OCI-LY3 (cell line): ENCODE data around the gene CCDC141.

Experiments
- H2AFZ ChIP-seq: fragments of 200-600, 300-600 bp; shearing (Covaris generic); 2 replicates; pipeline ENCODE4 v1.6.0; 2014; ENCODE audit warnings: antibody characterized with exemption, low read depth, low read length
- H3K27ac ChIP-seq: fragments of 200-600, 300-600 bp; sonication (generic); 2 replicates; pipeline ENCODE4 v1.5.1; 2014; ENCODE audit warnings: mild to moderate bottlenecking, low read length, moderate library complexity, mixed read lengths
- H3K27me3 ChIP-seq: fragments of 200-600, 300-600 bp; sonication (generic); 2 replicates; pipeline ENCODE4 v1.6.1; 2014; ENCODE audit warnings: low read depth, low read length, mixed read lengths
- H3K36me3 ChIP-seq: fragments of 200-600, 300-600 bp; sonication (generic); replicated peaks from 2 replicates; pipeline ENCODE3; 2014; ENCODE audit warnings: low read depth, low read length, mixed read lengths
- H3K4me1 ChIP-seq: fragments of 300-600, 200-600 bp; sonication (generic); 2 replicates; pipeline ENCODE4 v1.6.1; 2014; ENCODE audit warnings: low read length, mixed read lengths
- H3K4me2 ChIP-seq: fragments of 200-600, 300-600 bp; sonication (generic); 2 replicates; pipeline ENCODE4 v1.6.1; 2014; ENCODE audit warnings: low read length, mixed read lengths
- H3K4me3 ChIP-seq: fragments of 300-600, 200-600 bp; sonication (generic); 2 replicates; pipeline ENCODE4 v1.5.1; 2014; ENCODE audit warnings: antibody characterized with exemption, mild to moderate bottlenecking, low read length, moderate library complexity
- H3K79me2 ChIP-seq: fragments of 300-600, 200-600 bp; shearing (Covaris generic); 2 replicates; pipeline ENCODE4 v1.6.1; 2014; ENCODE audit warnings: mild to moderate bottlenecking, low read length, mixed read lengths
- H3K9ac ChIP-seq: fragments of 300-600, 200-600 bp; shearing (Covaris generic); 2 replicates; pipeline ENCODE4 v1.6.0; 2014; ENCODE audit warnings: mild to moderate bottlenecking, low read length, moderate library complexity
- H3K9me3 ChIP-seq: fragments of 200-600, 300-600 bp; shearing (Covaris generic); 2 replicates; pipeline ENCODE4 v1.6.1; 2014; ENCODE audit warnings: low read length, mixed read lengths; ENCODE audit not compliant: insufficient read depth
- H4K20me1 ChIP-seq: fragments of 200-600, 300-600 bp; sonication (generic); 2 replicates; pipeline ENCODE4 v1.6.1; 2016; ENCODE audit warnings: low read length, mixed read lengths; ENCODE audit not compliant: insufficient read depth
- CTCF ChIP-seq: fragments of 200-600, 300-600 bp; sonication (generic); IDR thresholded peaks from 2 replicates; pipeline ENCODE4 v1.5.1; 2014; ENCODE audit warnings: antibody characterized with exemption, low read length, low read depth
- EZH2phosphoT487 ChIP-seq: fragments of 200-600 bp; shearing (Covaris generic); IDR thresholded peaks from 2 replicates; pipeline ENCODE4 v1.6.1; 2018; ENCODE audit warnings: antibody characterized with exemption, mixed run types, low read depth

CCDC141 gene

GRCh38 chr2:178807227-178808008, 242.5 kb downstream of the CCDC141 start, which contains the start of gene TTN:
TSS of gene TTN (minus strand) at chr2:178807423. CDS start at chr2:178804642, 2,781 bp downstream.
- H3K27me3 ChIP-seq, result no peaks in the 10 kb centered on the region
- no peaks in the 10 kb centered on the region for H3K4me1 ChIP-seq
- no peaks in the 10 kb centered on the region for H3K9me3 ChIP-seq
- no peaks in the 10 kb centered on the region for H3K36me3 ChIP-seq
- no peak within 1 kb of the TSS for H3K27ac ChIP-seq
- H2AFZ ChIP-seq, result no peak within 1 kb of the TSS
- no peak for TF ChIP-seq CTCF
- TF ChIP-seq EZH2phosphoT487, result no peak
- H3K4me2 ChIP-seq, result no peak within 1 kb of the TSS
- H3K9ac ChIP-seq, result no peak within 1 kb of the TSS
- H4K20me1 ChIP-seq, result no peaks in the 10 kb centered on the region
- no peaks in the 10 kb centered on the region for H3K79me2 ChIP-seq
- H3K4me3 ChIP-seq, result no peak within 1 kb of the TSS

DNA sequence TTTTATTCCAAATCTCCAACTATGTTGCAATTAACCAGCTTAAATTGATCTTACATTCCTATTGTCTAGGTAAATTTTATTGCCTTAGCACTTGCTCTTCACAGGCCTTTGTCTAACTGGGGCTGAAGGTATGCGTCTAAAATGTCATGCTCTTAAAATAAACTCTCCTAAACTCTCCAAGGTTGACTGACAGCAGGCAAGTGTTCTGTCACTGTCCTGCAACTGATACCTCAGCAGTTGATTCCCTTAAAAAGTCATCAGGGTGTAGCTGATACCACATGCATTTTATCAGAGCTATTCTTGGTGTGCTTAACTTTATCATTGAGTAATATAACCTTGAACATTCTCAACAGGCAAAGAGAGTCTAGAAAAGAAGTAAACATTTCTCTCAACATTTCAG, 243.4 kb downstream of the CCDC141 start:
- no peak overlapping the region for H3K9ac ChIP-seq
- no peak overlapping the region for H3K27ac ChIP-seq
- no peaks in the 10 kb centered on the region for H3K27me3 ChIP-seq
- H3K4me2 ChIP-seq, result no peak overlapping the region
- H2AFZ ChIP-seq, result no peak overlapping the region
- no peaks in the 10 kb centered on the region for H3K79me2 ChIP-seq
- no peaks in the 10 kb centered on the region for H3K4me1 ChIP-seq
- TF ChIP-seq EZH2phosphoT487, result no peak
- no peak for TF ChIP-seq CTCF
- H4K20me1 ChIP-seq, result no peaks in the 10 kb centered on the region
- H3K36me3 ChIP-seq, result no peaks in the 10 kb centered on the region
- no peak overlapping the region for H3K4me3 ChIP-seq
- H3K9me3 ChIP-seq, result no peaks in the 10 kb centered on the region

DNA sequence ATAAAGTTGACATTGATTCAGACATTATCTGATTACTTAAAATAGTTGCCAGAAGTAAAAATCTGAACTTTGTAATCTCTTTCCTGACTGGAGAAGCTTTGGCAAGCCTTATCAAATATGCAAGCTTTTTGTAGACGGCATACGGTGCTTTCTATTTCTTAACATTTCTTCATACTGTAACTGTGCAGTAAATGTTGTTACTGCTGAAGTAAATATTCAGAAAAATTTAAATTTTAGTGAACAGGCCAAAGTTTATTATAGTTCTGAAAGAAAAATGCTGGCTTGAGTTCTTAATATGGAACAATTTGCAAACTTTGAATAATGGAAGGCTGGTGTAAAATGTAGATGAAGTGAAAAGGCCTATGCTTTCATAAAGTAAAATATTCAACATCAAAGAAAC, 244.5 kb downstream of the CCDC141 start:
- H4K20me1 ChIP-seq, result no peaks in the 10 kb centered on the region
- H3K36me3 ChIP-seq, result no peaks in the 10 kb centered on the region
- no peaks in the 10 kb centered on the region for H3K9me3 ChIP-seq
- no peak overlapping the region for H3K9ac ChIP-seq
- no peak for TF ChIP-seq EZH2phosphoT487
- no peak for TF ChIP-seq CTCF
- H3K27ac ChIP-seq, result no peak overlapping the region
- H2AFZ ChIP-seq, result no peak overlapping the region
- H3K27me3 ChIP-seq, result no peaks in the 10 kb centered on the region
- H3K4me1 ChIP-seq, result no peaks in the 10 kb centered on the region
- H3K79me2 ChIP-seq, result no peaks in the 10 kb centered on the region
- no peak overlapping the region for H3K4me2 ChIP-seq
- no peak overlapping the region for H3K4me3 ChIP-seq

GRCh38 chr2:178804791-178805190, 245.1 kb downstream of the CCDC141 start:
- H3K4me3 ChIP-seq, result no peak overlapping the region
- H3K79me2 ChIP-seq, result no peaks in the 10 kb centered on the region
- H3K27ac ChIP-seq, result no peak overlapping the region
- H3K4me2 ChIP-seq, result no peak overlapping the region
- H2AFZ ChIP-seq, result no peak overlapping the region
- H3K4me1 ChIP-seq, result no peaks in the 10 kb centered on the region
- H3K36me3 ChIP-seq, result no peaks in the 10 kb centered on the region
- no peaks in the 10 kb centered on the region for H3K27me3 ChIP-seq
- H4K20me1 ChIP-seq, result no peaks in the 10 kb centered on the region
- no peak overlapping the region for H3K9ac ChIP-seq
- TF ChIP-seq CTCF (peak; percentile 54), EZH2phosphoT487 (no peak)
- H3K9me3 ChIP-seq, result no peaks in the 10 kb centered on the region
